CD4-positive, alpha-beta T cell treated with Interferon gamma for 1 hour (primary cell): ENCODE measurements around the gene FCMR.
A peak's percentile ranks its signal among the peaks of the same experiment; 100 is the strongest.

Experiments
- DNase-seq: peaks from one replicate; pipeline ENCODE4 v3.0.0-alpha.2; 2020

Gene FCMR

DNA sequence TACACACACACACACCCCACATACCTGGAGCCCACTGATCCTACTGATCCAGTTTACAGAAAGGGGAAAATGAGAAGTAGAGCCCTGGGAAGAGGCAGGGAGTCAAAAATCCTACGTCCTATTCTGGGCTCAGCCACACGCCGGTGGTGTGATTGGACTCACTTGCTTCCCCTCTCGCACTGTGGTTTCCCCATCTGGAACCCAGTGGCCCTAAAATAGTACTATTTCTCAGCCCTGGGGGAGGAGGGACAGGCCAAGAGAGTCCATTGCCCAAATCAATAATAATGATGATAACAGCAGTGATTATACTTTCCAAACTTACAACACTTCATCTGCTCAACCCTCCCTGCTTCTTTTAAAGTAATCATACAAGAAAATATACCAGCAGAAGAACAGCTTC is 27.5 kb upstream of the FCMR start:
- DNase-seq, result no peak

GRCh38 chr1:206947255-206947654 is 25.5 kb upstream of the FCMR start:
- no peak for DNase-seq

DNA sequence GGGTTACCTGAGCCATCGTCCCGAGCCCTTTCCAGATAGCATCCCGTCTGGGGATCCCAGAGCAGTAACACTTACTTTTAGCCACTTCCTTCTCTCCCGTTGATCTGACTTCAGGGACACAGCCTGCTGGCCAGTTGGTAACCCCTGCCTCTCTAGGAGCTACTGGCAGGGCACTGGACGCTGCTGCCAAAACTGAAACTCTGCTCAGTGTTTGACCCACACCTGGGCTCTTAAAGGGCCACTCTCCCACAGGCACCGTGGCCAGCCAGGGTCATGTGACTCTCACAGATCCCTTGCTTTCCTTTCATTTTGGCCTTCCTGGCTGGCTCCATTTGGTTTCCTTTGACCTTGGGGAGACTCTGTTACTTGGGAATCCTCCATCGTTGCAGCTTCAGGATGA is 24.5 kb upstream of the FCMR start, which contains the start of gene PIGR:
Gene PIGR (minus strand): TSS at position 206 of the 400 bp plus-strand sequence. CDS start 5,935 bp downstream, outside the sequence.
- DNase-seq, result no peak

DNA sequence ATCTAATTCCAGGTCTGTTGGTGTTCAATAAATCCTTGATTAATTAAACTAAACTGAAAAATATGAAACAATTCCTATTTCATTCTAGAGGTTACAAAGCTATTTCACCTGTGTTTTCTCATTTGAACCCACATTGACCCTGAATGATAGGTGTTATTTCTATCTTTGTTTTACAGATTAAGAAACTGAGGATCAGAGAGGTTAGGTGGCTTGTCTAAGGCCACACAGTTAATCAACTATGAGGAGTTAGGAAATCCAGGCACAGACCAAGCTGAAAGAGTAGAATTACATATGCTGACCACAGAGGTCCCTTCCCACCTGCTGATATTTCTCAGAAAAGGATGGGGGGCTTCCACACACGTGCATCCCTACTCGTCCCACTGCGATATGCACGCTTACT is 24.0 kb upstream of the FCMR start:
- DNase-seq, result no peak

GRCh38 chr1:206944703-206945102 is 23.0 kb upstream of the FCMR start:
- no peak for DNase-seq

DNA sequence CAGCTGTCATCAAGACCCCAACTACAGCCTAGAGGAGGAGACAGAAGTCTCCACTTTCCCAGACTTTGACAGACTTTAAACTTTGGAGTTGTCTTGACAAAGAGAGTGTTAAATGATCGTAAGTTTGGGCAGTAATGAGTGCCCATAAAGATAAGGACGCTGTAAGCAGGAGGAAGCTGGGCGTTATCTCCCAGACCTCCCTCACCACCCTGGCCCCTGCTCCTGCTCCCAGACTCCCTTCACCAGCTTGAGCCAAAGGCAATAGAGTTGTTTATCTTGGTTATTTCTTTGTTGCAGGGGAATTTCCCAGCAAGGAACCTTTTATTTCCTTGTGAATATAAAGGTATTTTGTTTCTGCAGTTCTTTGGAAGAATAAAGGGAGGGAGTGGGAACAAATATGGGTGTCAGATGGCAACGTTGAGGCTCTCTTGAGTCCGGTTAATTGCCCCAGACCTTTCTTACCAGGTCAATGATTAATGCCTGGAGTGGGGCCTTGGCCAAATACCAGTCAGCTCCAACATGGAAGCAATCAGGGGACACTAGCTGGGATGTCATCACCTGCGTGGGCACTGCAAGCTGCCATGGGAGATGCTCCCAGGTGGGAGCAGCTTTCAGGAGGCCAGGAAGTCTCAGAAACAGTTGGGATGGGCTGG is 20.2 kb upstream of the FCMR start:
- DNase-seq, result no peak

DNA sequence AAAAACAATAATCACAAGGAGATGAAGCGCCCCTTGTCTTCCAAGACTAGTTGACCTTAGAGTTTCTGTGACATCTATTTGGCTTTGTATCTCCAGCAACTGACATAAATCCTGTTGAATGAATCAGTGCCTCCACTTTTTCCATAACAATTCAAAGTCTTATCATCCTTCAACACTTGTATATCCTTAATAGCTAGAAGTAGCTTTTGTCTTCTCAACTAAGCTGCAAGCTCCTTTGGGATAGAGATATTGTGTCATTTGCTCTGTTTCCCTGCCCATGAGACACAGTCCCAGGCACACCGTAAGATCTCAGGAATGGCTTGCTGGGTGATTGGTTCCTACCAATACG is 18.8 kb upstream of the FCMR start:
- DNase-seq, result no peak

DNA sequence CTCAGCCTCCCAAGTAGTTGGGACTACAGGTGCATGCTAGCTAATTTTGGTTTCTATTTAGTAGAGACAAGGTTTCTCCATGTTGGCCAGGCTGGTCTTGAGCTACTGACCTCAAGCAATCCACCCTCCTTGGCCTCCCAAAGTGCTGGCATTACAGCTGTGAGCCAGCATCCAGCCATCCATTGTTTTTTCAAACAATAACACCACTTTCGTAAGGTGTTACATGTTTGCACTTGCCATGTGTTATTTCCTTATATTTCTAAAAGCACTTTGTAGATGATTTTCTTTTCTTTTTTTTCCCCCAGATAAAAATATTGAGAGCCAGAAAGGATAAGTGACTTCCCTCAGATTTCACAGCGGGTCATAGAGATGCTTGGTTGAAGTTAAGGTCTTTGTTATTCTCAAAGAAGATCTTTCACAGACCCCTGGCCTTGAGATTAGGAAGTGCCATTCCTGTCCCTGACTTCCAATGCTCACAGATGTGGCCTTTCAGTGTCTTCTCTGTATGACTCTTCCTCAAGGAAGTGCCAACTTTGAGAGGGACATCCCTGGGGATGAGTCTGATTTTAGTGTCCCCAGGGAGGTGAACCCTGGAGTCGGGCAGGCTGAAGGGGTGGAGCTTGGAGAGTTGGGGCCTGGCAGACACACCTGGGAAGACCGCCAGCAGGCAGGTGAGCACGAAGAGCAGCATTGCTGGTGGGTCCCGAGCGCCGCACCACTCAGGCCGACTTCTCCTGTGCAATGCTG is 18.3 kb upstream of the FCMR start:
- DNase-seq, result no peak

- DNase-seq, result no peak
These were observed 17.4 kb upstream of the FCMR start for GRCh38 chr1:206939131-206939530.

GRCh38 chr1:206937425-206937824 is 15.7 kb upstream of the FCMR start:
- no peak for DNase-seq

GRCh38 chr1:206935491-206936067 is 13.8 kb upstream of the FCMR start:
- DNase-seq, result peak; percentile 48

DNA sequence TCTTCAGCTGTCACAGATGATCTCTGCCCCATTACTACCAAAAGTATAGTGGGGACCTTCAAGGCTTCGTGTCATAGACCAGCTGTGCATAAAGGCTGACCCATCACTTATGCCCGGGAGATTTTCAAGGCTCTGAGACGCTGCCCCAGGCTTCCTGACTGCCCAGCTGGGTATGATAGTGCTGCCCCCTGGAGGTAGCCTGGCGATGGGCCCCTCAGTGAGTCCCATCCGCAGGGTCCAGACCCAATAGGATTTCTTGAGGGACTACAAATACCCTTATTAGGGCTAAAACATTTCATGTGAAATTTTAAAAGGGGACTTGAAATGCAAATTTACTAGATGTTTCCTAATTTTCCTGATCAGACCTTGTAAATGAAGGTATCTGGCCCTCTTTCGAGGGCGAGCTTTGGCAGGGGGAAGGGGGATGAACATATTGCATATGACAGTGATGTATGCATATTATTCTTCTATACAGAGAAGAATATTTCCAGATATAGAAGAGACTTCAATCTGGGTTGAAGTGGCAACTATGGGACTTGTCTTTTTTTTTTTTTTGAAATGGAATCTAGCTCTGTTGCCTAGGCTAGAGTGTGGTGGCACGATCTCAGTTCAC is 11.7 kb upstream of the FCMR start:
- peak; percentile 69 for DNase-seq

DNA sequence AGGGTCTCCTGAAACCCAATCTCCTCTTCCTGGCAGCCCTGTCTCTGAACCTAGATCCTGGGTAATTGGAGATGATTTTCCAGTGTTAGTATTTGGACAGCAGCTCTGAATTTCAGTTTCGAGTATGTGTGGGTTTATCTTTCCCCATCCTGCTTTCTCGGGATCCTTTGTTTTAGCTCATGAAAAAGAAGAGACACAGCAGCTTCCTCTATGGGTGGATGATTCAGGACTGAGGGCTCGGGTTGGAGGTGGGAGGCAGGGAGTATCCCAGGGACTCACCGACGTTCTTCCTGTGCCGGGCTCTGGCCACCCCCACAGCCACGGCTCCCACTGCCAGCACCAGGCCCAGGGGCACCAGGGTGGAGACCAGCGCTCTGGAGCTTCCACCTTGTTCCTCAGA is 10.4 kb upstream of the FCMR start:
- no peak for DNase-seq

GRCh38 chr1:206931709-206932108 is 10.0 kb upstream of the FCMR start:
- DNase-seq, result no peak

GRCh38 chr1:206930210-206930798 is 8.6 kb upstream of the FCMR start:
- peak; percentile 72 for DNase-seq

DNA sequence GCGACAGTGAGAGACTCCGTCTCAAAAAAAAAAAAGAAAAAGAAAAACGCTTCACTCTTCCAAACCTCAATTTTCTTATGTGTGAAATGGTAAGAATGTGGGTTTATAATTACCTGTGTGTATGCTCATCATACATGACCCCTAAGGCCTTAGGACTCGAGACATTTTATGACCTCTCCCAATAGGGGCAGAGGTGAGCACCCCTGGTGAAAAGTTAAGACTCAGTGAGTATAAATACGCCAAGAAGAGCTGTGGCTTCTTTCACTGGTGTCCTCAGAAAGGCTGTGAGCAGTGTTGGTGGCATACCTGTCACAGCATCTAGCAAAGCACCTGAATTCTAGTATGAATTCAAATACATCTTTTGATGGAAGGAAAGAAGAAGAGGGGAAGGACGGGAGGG is 7.8 kb upstream of the FCMR start:
- no peak for DNase-seq

DNA sequence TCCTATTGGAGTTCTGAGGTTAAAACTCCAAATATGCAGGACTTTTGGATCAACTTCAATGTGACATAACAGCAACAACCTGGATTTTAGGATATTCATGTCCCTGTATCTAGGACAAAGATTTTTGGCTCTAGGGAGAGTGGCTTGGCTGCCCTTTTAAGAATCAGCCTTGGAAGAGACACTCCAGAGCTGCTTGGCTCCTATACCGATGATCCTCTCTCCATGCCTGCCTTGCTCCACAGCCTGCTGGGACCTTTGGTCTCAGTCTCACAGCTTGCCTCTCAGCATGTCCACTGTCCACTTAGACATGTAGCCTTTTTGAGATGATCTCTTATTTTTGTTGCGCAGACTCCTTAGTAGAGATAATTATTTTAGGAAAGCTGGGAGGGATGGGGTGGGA is 4.5 kb upstream of the FCMR start:
- no peak for DNase-seq

GRCh38 chr1:206925106-206925736 is 3.5 kb upstream of the FCMR start:
- peak; percentile 84 for DNase-seq

- peak; percentile 45 for DNase-seq
These were observed 2.9 kb upstream of the FCMR start for GRCh38 chr1:206924592-206925105.

GRCh38 chr1:206923961-206924557 is 2.3 kb upstream of the FCMR start:
- peak; percentile 8 for DNase-seq

DNA sequence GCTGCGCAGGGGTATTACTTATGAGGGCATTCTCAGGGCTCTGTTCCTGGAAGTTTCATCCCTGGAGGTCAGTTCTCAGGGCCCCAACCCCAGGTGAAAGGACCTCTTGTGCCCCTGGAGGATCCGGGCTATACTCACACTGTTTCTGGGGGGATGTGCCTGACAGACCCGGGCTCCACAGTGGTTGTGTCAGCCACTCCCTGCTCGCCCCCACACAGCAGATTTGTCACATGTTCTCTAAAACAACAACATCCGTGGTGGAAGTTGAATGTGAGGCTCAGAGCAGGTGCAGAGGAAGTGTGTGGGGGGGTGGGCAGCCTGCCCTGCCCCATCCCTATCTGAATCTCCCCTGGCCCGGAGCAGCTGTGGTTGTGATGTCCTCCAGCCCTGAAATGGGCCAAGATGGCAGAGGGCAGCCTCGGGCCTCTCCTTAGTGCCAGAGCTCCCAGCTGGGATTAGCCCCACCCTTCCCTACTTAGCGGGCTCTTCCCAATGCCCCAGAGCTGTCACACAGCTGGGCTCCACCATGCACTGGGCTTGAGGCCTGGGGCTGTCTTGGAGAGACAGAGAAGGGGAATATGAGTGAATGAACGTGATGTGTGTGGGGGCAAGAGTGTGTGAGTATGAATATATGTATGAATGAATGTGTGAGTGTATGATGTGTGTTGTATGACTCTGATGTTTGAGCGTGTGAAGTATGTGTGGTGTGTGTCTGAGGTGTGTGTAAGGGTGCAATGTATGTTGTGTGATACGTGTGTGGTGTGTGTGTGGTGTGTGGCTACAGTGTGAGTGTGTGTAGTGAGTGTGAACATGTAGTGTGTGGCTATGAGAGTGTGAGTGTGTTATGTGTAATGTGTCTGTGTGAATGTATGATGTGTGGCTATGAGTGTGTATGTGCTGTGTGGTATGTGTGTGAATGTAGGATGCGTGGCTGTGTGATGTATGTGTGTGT is 1.5 kb upstream of the FCMR start:
- DNase-seq, result peak; percentile 85
